ENCODE measurements around the gene SRRM5. TPM values are rescaled to one million over a fixed set of nuclear protein-coding genes. Genes with fewer than 3 reads are reported as not detected.

Gene SRRM5
- polyA plus RNA-seq, 1 of the 3 experiments (the other 2 are of a cell fraction): 0.15 TPM

DNA sequence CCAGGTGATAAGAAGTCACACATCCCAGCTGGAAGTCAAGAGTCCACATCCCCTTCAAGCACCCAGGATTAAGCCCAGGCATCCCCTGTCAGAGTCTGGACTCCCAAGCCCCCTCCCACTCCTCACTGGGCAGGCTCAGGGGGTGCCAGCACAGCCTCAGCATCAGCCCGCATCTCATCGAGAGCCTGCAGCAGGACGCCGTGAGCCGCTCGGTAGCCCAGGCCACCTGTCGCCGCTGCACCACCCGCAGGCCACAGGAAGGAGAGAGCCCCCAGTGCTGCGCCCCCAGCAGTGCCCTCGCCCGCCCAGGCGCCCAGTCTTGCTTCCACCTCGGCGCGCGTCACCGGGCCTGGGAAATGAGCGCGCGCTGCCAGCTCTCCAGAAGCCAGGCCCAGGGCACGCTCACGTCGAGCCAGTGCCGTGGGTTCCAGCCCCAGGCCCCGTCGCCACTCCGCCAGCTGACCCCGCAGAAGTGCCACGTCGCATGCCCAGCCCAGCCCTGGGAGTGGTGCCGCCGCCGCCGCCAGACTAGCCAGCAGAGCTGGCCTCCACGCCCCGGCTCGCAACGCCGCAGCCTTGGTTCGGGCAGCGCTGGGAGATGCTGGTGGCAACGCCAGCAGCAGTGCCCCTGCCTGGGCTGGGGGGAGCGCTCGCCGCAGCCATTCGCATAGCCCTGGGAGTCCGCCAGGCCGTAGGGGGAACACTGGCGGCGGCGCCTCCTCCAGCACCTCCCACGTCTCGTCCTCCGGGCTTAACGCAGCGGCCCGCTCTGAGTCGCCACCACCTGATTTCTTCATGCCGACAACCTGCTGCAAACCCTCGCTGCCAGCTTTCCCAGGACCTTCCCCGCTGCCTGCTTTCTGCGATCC, 19.8 kb upstream of the SRRM5 start:
- Histone ChIP-seq H3K79me2 (ENCODE audit: insufficient read depth) (peaks cover 59% of the 10 kb centered on the region), H2AFZ (ENCODE audit: low read depth) (no peak overlapping the region), H3F3A (replicated peaks; ENCODE audit: insufficient read depth) (peaks cover 12% of the 10 kb centered on the region), H3K27ac (ENCODE audit: low read depth in 2 of 2, low read length in 1 of 2) (no peak overlapping the region), H3K36me3 (replicated peaks in 1 of 2; ENCODE audit: control insufficient read depth in 1 of 2, insufficient read depth in 2 of 2, low read length in 1 of 2) (peaks cover 18 to 36% of the 10 kb centered on the region in 2 experiments), H3K4me2 (no peak overlapping the region), H3K9me3 (no peaks in the 10 kb centered on the region), H3K9me2 (no peaks in the 10 kb centered on the region), H3K4me1 (ENCODE audit: control insufficient read depth in 1 of 2, insufficient read depth in 2 of 2, low read depth in 1 of 2, low read length in 1 of 2) (peaks cover 8 to 14% of the 10 kb centered on the region in 2 experiments; a peak in 2 of 4 replicates), H3K27me3 (ENCODE audit: insufficient read depth) (no peaks in the 10 kb centered on the region), H3K9ac (no peak overlapping the region), H4K20me1 (ENCODE audit: insufficient read depth) (peaks cover 9% of the 10 kb centered on the region; the same call in 1 of the 2 replicates), H3K4me3 (ENCODE audit: low read depth in 2 of 2, low read length in 1 of 2) (no peak overlapping the region)
- 97% methylated on average over 33 of the region's 63 CpGs for WGBS (ENCODE audit: low lambda C conversion rate)
- TF ChIP-seq NFIC (IDR thresholded peaks at IDR 0.05; ENCODE audit: borderline replicate concordance): no peak
- no peak for TF ChIP-seq RCOR1 (IDR thresholded peaks at IDR 0.05; ENCODE audit: low read length)
- no peak for TF ChIP-seq GABPA (IDR thresholded peaks at IDR 0.05; ENCODE audit: low read depth)
- CTCF ChIA-PET: interaction anchor here (1.0 to 6.6 kb wide), 3 partner anchors 32 to 72 kb away, joined by 3 to 104 read pairs (median 6); no protein-coding TSS in a partner anchor
- DNase-seq: no peak
- POLR2A ChIA-PET: no interaction called here

DNA sequence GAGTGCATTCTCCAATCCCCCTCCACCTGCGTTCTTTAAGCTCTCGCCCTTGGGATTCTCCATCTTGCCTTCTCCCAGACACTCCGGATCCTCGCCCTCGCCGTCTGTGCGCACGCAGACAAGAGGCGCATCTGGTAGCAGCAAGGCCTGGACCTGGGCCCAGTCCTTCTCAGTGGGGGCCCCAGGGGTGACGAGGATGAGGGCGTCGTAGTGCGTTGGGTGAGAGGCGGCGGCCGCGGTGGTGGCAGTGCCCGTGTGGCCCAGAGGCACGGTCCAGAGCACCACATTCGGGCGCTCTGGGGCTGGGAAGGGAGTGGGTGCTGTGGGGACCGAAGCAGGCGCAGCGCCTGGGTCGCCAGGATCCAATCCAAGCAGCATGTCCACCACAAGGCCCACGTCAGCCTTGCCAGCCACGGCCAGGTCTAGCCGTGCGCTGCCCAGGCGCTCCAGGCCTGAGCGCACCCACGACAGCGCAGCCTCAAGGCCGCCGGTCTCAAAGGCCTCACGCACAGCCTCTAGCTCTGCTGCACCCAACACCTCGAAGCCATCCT, 19.0 kb upstream of the SRRM5 start:
- Histone ChIP-seq H3K4me1 (ENCODE audit: control insufficient read depth in 1 of 2, insufficient read depth in 2 of 2, low read depth in 1 of 2, low read length in 1 of 2) (peaks cover 8 to 21% of the 10 kb centered on the region in 2 experiments; a peak in 2 of 4 replicates), H3K27me3 (ENCODE audit: insufficient read depth) (no peaks in the 10 kb centered on the region), H3K27ac (ENCODE audit: low read depth in 2 of 2, low read length in 1 of 2) (no peak overlapping the region), H2AFZ (ENCODE audit: low read depth) (no peak overlapping the region), H3K4me2 (no peak overlapping the region), H4K20me1 (ENCODE audit: insufficient read depth) (peaks cover 9% of the 10 kb centered on the region; the same call in 1 of the 2 replicates), H3K9me2 (no peaks in the 10 kb centered on the region), H3K9ac (no peak overlapping the region), H3K4me3 (ENCODE audit: low read depth in 2 of 2, low read length in 1 of 2) (no peak overlapping the region), H3F3A (replicated peaks; ENCODE audit: insufficient read depth) (peaks cover 12% of the 10 kb centered on the region), H3K79me2 (ENCODE audit: insufficient read depth) (peaks cover 61% of the 10 kb centered on the region), H3K9me3 (no peaks in the 10 kb centered on the region), H3K36me3 (replicated peaks in 1 of 2; ENCODE audit: control insufficient read depth in 1 of 2, insufficient read depth in 2 of 2, low read length in 1 of 2) (peaks cover 18 to 36% of the 10 kb centered on the region in 2 experiments)
- 98% methylated on average over 26 of the region's 37 CpGs for WGBS (ENCODE audit: low lambda C conversion rate)
- no peak for DNase-seq
- ChIA-PET CTCF (interaction anchor here (1.0 to 6.6 kb wide), 5 partner anchors 8 to 160 kb away, joined by 3 to 104 read pairs (median 15); no protein-coding TSS in a partner anchor), POLR2A (no interaction called here)
- TF ChIP-seq FOSL2 (IDR thresholded peaks at IDR 0.05; ENCODE audit: borderline replicate concordance, low read depth) (no peak), JUND (IDR thresholded peaks at IDR 0.05) (no peak), SIN3A (IDR thresholded peaks at IDR 0.05; ENCODE audit: borderline replicate concordance, low read depth, low read length) (no peak), FOXM1 (IDR thresholded peaks at IDR 0.05; ENCODE audit: low read depth) (no peak), GATA2 (CRISPR knock-in tag; IDR thresholded peaks at IDR 0.05) (no peak), SMC3 (IDR thresholded peaks at IDR 0.05; ENCODE audit: low read depth, low read length) (no peak), FOXJ3 (CRISPR knock-in tag; IDR thresholded peaks at IDR 0.05) (no peak), YY1 (IDR thresholded peaks at IDR 0.05; ENCODE audit: low read depth) (no peak), RFX5 (IDR thresholded peaks at IDR 0.05; ENCODE audit: low read length) (no peak), RXRA (IDR thresholded peaks at IDR 0.05; ENCODE audit: borderline replicate concordance, low read depth) (no peak), TCF12 (IDR thresholded peaks at IDR 0.05) (no peak)
- TF ChIP-seq, protein P1, sequence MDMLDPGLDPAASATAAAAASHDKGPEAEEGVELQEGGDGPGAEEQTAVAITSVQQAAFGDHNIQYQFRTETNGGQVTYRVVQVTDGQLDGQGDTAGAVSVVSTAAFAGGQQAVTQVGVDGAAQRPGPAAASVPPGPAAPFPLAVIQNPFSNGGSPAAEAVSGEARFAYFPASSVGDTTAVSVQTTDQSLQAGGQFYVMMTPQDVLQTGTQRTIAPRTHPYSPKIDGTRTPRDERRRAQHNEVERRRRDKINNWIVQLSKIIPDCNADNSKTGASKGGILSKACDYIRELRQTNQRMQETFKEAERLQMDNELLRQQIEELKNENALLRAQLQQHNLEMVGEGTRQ (IDR thresholded peaks at IDR 0.05; ENCODE audit: borderline replicate concordance, low read depth, low read length): no peak
- TF ChIP-seq, protein P2, sequence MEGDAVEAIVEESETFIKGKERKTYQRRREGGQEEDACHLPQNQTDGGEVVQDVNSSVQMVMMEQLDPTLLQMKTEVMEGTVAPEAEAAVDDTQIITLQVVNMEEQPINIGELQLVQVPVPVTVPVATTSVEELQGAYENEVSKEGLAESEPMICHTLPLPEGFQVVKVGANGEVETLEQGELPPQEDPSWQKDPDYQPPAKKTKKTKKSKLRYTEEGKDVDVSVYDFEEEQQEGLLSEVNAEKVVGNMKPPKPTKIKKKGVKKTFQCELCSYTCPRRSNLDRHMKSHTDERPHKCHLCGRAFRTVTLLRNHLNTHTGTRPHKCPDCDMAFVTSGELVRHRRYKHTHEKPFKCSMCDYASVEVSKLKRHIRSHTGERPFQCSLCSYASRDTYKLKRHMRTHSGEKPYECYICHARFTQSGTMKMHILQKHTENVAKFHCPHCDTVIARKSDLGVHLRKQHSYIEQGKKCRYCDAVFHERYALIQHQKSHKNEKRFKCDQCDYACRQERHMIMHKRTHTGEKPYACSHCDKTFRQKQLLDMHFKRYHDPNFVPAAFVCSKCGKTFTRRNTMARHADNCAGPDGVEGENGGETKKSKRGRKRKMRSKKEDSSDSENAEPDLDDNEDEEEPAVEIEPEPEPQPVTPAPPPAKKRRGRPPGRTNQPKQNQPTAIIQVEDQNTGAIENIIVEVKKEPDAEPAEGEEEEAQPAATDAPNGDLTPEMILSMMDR (IDR thresholded peaks at IDR 0.05): no peak
- TF ChIP-seq, protein P3, sequence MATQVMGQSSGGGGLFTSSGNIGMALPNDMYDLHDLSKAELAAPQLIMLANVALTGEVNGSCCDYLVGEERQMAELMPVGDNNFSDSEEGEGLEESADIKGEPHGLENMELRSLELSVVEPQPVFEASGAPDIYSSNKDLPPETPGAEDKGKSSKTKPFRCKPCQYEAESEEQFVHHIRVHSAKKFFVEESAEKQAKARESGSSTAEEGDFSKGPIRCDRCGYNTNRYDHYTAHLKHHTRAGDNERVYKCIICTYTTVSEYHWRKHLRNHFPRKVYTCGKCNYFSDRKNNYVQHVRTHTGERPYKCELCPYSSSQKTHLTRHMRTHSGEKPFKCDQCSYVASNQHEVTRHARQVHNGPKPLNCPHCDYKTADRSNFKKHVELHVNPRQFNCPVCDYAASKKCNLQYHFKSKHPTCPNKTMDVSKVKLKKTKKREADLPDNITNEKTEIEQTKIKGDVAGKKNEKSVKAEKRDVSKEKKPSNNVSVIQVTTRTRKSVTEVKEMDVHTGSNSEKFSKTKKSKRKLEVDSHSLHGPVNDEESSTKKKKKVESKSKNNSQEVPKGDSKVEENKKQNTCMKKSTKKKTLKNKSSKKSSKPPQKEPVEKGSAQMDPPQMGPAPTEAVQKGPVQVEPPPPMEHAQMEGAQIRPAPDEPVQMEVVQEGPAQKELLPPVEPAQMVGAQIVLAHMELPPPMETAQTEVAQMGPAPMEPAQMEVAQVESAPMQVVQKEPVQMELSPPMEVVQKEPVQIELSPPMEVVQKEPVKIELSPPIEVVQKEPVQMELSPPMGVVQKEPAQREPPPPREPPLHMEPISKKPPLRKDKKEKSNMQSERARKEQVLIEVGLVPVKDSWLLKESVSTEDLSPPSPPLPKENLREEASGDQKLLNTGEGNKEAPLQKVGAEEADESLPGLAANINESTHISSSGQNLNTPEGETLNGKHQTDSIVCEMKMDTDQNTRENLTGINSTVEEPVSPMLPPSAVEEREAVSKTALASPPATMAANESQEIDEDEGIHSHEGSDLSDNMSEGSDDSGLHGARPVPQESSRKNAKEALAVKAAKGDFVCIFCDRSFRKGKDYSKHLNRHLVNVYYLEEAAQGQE (IDR thresholded peaks at IDR 0.05; ENCODE audit: low read depth, low read length): no peak
- TF ChIP-seq, protein P4, sequence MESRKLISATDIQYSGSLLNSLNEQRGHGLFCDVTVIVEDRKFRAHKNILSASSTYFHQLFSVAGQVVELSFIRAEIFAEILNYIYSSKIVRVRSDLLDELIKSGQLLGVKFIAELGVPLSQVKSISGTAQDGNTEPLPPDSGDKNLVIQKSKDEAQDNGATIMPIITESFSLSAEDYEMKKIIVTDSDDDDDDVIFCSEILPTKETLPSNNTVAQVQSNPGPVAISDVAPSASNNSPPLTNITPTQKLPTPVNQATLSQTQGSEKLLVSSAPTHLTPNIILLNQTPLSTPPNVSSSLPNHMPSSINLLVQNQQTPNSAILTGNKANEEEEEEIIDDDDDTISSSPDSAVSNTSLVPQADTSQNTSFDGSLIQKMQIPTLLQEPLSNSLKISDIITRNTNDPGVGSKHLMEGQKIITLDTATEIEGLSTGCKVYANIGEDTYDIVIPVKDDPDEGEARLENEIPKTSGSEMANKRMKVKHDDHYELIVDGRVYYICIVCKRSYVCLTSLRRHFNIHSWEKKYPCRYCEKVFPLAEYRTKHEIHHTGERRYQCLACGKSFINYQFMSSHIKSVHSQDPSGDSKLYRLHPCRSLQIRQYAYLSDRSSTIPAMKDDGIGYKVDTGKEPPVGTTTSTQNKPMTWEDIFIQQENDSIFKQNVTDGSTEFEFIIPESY (IDR thresholded peaks at IDR 0.05; ENCODE audit: borderline replicate concordance, low read depth): no peak
